GM19193 (cell line): ENCODE data around the gene SHISAL2A.

Source experiments
- POLR2A ChIP-seq: IDR thresholded peaks from 4 replicates; pipeline ENCODE4 v1.6.1; 2011; ENCODE audit not compliant: insufficient read depth, insufficient read length; ENCODE audit errors: extremely low read depth

SHISAL2A gene

GRCh38 chr1:52634111-52634510 is 1.1 kb downstream of the SHISAL2A start:
- TF ChIP-seq POLR2A = no peak

GRCh38 chr1:52635321-52636089 is 2.5 kb downstream of the SHISAL2A start:
- TF ChIP-seq POLR2A = no peak

GRCh38 chr1:52636721-52637695 is 4.0 kb downstream of the SHISAL2A start:
- peak; percentile 43 for TF ChIP-seq POLR2A

DNA sequence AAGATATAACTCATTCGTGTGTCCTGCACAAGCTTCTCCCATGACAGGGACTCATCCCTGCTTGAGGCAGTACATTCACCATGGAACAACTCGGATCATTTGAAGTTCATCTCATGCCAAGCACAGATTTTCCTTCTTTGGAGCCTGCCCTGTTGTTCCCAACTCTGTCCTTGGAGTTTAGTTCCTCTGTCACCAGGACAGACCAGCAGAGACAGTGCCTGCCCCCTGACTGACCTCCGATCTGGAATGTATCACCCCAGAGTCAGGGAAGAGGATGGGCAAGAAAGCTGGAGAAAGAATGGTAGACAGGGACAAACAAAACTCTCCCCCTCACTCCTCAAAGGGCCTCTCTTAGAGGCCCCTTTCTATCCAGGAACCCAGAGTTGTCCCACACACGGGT is 5.0 kb downstream of the SHISAL2A start:
- no peak for TF ChIP-seq POLR2A

- TF ChIP-seq POLR2A = no peak
Observed at GRCh38 chr1:52640697-52641096, 7.7 kb downstream of the SHISAL2A start.

- no peak for TF ChIP-seq POLR2A
Observed at GRCh38 chr1:52641307-52641706, 8.3 kb downstream of the SHISAL2A start.

DNA sequence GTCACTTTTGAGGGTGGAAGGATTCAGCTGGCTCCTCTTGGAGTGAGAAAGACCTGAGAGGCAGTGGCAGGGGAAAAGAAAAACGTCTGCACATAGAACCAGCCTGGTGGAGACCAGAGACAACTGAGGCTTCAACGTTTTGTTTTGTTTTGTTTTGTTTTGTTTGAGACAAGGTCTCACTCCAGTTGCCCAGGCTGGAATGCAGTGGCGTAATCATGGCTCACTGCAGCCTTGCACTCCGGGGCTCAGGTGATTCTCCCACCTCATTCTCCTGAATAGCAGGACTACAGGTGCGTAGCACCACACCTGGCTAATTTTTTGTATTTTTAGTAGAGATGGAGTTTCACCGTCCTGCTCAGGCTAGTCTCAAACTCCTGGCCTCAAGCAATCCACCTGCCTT is 12.3 kb downstream of the SHISAL2A start:
- no peak for TF ChIP-seq POLR2A

DNA sequence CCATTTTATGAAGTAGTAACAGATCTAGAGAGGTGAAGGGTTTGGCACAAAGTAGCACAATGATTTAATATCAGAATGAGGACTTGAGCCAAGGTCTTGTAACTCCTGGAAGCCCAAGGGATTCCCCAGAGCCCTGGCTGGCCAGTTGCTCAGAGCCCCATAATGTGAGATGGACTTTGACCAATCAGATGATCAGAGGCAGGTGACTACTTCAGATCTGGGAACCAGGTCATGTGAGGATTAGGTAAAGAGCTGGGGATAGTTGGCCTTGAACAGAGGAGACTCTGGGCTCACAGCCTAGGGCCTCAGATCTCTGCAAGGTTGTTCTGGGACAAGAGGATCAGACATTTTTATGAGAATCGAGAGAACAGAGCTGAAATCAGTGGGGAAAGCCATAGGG is 18.9 kb downstream of the SHISAL2A start:
- TF ChIP-seq POLR2A = no peak

DNA sequence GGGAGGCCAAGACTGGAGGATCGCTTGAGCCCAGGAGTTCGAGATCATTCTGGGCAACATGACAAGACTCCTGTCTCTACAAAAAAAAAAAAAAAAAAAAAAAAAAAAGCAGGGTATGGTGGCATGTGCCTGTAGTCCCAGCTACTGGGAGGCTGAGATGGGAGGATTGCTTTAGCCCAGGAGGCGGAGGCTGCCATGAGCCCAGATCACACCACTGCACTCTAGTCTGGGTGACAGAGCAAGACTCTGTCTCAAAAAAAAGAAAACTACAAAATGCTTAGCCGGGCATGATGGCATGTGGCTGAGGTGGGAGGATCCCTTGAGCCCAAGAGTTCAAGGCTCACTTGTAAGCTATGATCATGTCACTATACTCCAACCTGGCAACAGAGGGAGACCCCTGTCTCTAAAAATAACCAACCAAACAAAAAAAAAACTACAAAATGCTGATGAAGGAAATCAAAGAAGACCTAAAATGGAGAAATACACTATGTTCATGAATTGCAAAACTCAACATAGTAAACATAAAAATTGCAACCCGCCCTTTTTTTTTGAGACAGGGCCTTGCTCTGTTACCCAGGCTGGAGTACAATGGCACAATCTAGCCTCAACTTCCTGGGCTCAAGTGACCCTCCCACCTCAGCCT is 20.4 kb downstream of the SHISAL2A start:
- TF ChIP-seq POLR2A = no peak

GRCh38 chr1:52654063-52654462 is 21.1 kb downstream of the SHISAL2A start:
- no peak for TF ChIP-seq POLR2A

- no peak for TF ChIP-seq POLR2A
Observed at GRCh38 chr1:52657702-52658101, 24.7 kb downstream of the SHISAL2A start.

DNA sequence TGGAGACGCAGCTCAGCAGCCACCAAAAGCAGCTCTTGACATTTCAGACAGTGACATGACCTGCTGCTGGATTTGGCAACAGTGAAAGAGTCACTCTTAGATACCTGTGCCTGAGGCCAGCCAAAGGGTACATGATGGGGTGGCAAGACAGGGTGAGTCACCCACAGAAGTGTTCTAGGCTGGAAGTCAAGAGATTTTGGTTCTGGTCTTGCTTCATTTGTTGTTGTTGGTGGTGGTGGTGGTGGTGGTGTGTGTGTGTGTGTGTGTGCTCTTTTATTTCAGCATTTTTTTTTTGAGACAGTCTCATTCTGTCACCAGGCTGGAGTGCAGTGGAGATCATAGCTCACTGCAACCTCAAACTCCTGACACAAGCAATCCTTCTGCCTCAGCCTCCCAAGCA is 25.8 kb downstream of the SHISAL2A start:
- TF ChIP-seq POLR2A = no peak

- TF ChIP-seq POLR2A = no peak
Observed at GRCh38 chr1:52659356-52659755, 26.4 kb downstream of the SHISAL2A start.

- TF ChIP-seq POLR2A = no peak
Observed at GRCh38 chr1:52659851-52660596, 27.1 kb downstream of the SHISAL2A start.
